ENCODE results near the gene RAB5A.

- TF ChIP-seq CTCF (IDR thresholded peaks at IDR 0.05) (no peak), POLR2A (IDR thresholded peaks at IDR 0.05) (no peak)
Observed at GRCh38 chr3:19931180-19931692, 15.7 kb upstream of the RAB5A start.

Measured in vagina (tissue), 2 donors.